NCI-H345 treated with DMSO at 0.1 percent for 48 hours (cell line): ENCODE measurements around the gene TMEM106C.

ENCODE experiments used
- DNase-seq: peaks from one replicate; lab custom pipeline; 2025; ENCODE audit not compliant: unreplicated experiment; lab: John Stamatoyannopoulos, UW

TMEM106C gene

GRCh38 chr12:48015129-48015528 lies 51.7 kb downstream of the TMEM106C start:
- DNase-seq, result no peak

- DNase-seq, result no peak
Observed at GRCh38 chr12:48015954-48016353, 52.6 kb downstream of the TMEM106C start.

- no peak for DNase-seq
Observed at GRCh38 chr12:48016373-48017020, 53.1 kb downstream of the TMEM106C start.

GRCh38 chr12:48017496-48017895 lies 54.1 kb downstream of the TMEM106C start:
- no peak for DNase-seq

GRCh38 chr12:48017921-48018617 lies 54.7 kb downstream of the TMEM106C start:
- no peak for DNase-seq
